Brain microvascular endothelial cell (primary cell): Measurements from ENCODE around the gene TTC39C.

Source experiments
- DNase-seq: peaks from one replicate; pipeline ENCODE4 v3.0.0-alpha.2; 2020
- H3K27ac ChIP-seq: fragments of 250-450 bp; sonication (Bioruptor Pico); 2 replicates; pipeline ENCODE4 v1.5.1; 2020; ENCODE audit warnings: mild to moderate bottlenecking, moderate library complexity
- H3K27me3 ChIP-seq: fragments of 250-450 bp; sonication (Bioruptor Pico); replicated peaks from 2 replicates; pipeline ENCODE4 v1.5.1; 2020; ENCODE audit warnings: mild to moderate bottlenecking
- H3K36me3 ChIP-seq: fragments of 250-450 bp; sonication (Bioruptor Pico); replicated peaks from 2 replicates; pipeline ENCODE4 v1.5.1; 2020; ENCODE audit warnings: mild to moderate bottlenecking
- H3K4me3 ChIP-seq: 2 replicates; pipeline ENCODE4 v1.5.1; 2011; ENCODE audit warnings: low read depth, mild to moderate bottlenecking, control low read depth, low read length, moderate library complexity
- in situ Hi-C: cut with HindIII; loops from 2 replicates; pipeline ENCODE4 v1.10.0; 2017; ENCODE audit warnings: low sequenced_read_pairs, low pct_ligation_motif_present
- TF ChIP-seq, protein P1 (sequence below): IDR thresholded peaks from 2 replicates; pipeline ENCODE4 v1.5.1; 2011; ENCODE audit warnings: low read depth, mild to moderate bottlenecking, moderate library complexity, low read length, control low read depth, inconsistent platforms; ENCODE audit errors: missing control alignments

The TTC39C gene

DNA sequence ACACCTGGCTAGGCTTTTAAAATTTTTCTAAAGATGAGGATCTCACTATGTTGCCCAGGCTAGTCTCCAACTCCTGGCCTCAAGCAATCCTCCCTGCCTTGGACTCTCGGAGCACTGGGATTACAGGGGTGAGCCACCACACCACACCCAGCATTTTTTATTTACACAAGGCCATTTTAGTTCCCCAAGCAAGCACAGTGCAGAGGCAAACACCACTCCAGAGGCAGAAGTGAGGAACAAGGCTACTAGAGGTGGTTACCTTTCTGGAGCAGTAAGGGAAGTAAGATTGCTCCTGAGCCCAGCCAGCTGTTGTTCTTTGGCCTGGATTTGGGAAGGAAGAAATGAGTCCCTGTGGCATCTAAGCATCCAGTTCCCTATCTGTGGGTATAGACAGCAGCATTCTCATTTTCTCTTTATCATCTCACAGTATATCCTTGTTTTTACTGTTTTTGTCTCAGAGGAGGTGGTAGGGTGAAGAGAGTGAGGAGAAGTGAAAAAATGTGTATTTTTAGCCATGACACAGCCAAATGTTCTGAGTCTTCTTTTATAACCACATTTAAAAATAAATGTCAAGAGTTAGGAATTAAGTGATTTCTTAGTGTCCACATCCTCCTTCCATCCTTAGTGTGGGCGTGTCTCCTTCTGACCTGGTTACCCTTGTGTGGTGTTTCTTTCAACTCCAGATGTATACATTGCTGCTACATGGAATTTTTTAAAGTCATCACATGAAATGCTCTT is 10.5 kb upstream of the TTC39C start:
- Histone ChIP-seq H3K4me3 (no peak overlapping the region), H3K36me3 (no peaks in the 10 kb centered on the region), H3K27ac (no peak overlapping the region), H3K27me3 (peaks cover 3% of the 10 kb centered on the region)
- no peak for DNase-seq
- TF ChIP-seq, protein P1, sequence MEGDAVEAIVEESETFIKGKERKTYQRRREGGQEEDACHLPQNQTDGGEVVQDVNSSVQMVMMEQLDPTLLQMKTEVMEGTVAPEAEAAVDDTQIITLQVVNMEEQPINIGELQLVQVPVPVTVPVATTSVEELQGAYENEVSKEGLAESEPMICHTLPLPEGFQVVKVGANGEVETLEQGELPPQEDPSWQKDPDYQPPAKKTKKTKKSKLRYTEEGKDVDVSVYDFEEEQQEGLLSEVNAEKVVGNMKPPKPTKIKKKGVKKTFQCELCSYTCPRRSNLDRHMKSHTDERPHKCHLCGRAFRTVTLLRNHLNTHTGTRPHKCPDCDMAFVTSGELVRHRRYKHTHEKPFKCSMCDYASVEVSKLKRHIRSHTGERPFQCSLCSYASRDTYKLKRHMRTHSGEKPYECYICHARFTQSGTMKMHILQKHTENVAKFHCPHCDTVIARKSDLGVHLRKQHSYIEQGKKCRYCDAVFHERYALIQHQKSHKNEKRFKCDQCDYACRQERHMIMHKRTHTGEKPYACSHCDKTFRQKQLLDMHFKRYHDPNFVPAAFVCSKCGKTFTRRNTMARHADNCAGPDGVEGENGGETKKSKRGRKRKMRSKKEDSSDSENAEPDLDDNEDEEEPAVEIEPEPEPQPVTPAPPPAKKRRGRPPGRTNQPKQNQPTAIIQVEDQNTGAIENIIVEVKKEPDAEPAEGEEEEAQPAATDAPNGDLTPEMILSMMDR: no peak
- in situ Hi-C loops: no loop called here

DNA sequence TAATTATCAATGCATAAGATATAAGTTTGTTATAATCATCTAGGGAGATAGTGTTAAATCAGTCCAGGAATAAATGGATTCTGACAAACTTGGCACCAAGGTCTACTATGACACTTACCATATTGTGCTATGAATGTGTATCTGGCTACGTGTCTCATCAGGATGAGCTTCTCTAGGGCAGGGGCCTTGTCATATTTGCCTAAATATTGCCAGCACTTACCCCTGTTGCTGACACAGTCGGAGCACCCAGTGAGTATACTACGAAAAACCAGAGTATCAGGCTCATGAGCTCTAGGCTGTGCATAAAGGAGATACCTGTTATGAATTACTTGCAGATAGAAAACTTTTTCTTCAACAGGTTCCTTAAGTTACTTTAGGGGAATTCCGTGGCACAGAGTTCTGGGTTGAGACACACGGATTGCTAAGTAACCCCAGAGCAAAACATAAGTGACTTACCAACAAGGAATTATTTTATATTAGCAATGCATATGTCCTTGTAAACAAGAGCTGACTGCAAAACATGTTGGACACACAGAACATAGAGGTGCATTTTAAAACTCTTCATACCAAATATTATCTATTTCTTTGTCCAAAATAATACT is 7.7 kb upstream of the TTC39C start:
- Histone ChIP-seq H3K4me3 (no peak overlapping the region), H3K27ac (no peak overlapping the region), H3K36me3 (no peaks in the 10 kb centered on the region), H3K27me3 (peaks cover 13% of the 10 kb centered on the region)
- in situ Hi-C loops: no loop called here
- DNase-seq: no peak
- TF ChIP-seq, protein P1: no peak

DNA sequence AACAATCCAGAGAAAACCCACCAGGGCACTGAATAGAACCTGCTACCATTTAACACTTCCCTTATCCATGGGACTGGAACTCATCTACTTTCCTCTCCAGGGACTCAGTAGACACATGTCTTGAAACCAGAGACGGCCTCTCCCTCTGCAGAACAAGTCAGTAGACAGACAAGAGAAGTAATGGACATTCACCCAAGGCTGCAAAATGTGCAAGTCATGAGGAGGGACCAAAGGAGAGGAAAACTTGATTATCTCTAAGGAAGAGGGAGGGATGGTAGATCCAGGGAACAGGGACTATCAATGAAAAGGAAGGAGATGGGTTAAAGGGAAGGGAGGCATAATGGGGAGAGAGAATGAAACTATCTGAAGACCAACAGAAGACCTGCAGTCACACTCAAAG is 5.3 kb upstream of the TTC39C start:
- TF ChIP-seq, protein P1: no peak
- Histone ChIP-seq H3K36me3 (no peaks in the 10 kb centered on the region), H3K4me3 (no peak overlapping the region), H3K27ac (no peak overlapping the region), H3K27me3 (peaks cover 13% of the 10 kb centered on the region)
- in situ Hi-C loops: no loop called here
- DNase-seq: no peak

DNA sequence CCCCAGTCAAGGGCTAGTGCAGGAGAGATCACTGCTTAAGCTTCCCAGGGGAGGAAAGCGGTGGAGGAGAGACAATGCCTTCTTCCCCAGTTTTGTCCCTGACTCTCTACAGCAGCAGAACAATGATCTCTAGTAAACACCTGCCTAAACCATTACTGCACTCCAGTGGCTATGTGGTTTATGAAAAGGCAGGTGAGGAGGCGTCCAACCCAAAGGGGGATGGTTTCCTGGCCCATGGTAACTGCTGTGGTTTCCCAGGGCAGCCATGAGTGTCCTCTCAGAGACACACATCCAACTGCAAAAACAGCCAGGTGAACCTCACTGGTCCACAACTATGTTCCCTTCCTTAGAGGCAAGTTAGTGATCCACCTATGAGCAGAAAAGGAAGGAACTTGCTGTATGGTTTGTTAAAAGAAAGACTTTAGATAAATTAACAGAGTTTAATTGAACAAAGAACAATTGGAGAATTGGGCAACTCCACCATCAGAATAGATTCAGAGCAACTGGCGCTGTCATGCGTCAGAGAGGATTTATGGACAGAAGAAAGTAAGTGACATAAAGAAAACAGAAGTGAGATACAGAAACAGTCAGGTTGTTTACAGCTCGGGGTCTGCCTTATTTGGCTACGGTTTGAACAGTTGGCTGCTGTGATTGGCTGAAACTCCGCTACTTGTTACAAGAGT is 4.8 kb upstream of the TTC39C start:
- Histone ChIP-seq H3K27ac (no peak overlapping the region), H3K4me3 (no peak overlapping the region), H3K27me3 (peaks cover 13% of the 10 kb centered on the region), H3K36me3 (no peaks in the 10 kb centered on the region)
- DNase-seq: no peak
- TF ChIP-seq, protein P1: no peak
- in situ Hi-C loops: no loop called here

DNA sequence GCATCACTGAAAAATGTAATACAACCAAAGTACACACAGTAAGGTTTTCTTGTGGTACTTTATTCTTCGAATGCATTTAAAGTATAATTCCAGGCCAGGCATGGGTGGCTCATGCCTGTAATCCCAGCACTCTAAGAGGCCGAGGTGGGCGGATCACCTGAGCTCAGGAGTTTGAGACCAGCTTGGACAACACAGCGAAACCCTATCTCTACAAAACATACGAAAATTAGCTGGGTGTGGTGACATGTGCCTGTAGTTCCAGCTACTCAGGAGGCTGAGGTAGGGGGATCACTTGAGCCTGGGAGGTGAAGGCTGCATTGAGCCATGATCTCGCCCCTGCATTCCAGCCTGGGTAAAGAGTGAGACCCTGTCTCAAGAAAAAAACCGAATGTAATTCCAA is 3.9 kb upstream of the TTC39C start:
- in situ Hi-C loops: no loop called here
- peaks cover 13% of the 10 kb centered on the region for H3K27me3 ChIP-seq
- no peak for DNase-seq
- no peaks in the 10 kb centered on the region for H3K36me3 ChIP-seq
- no peak overlapping the region for H3K27ac ChIP-seq
- TF ChIP-seq, protein P1: no peak
- no peak overlapping the region for H3K4me3 ChIP-seq
